Inflammatory macrophage (primary cell): ENCODE data around the gene EBPL.
"Not testable (repeated sequence)": the region's sequence is repeated elsewhere in the genome, so short reads cannot be mapped to it uniquely, and the experiment has no call there.

Experiments
- DNase-seq, 2 donors: peaks; one replicate each; pipeline ENCODE4 v3.0.0-alpha.2; 2020 to 2022

Gene EBPL

GRCh38 chr13:49635599-49636433, 55.5 kb downstream of the EBPL start:
- DNase-seq: peak; percentile 63 to 78

DNA sequence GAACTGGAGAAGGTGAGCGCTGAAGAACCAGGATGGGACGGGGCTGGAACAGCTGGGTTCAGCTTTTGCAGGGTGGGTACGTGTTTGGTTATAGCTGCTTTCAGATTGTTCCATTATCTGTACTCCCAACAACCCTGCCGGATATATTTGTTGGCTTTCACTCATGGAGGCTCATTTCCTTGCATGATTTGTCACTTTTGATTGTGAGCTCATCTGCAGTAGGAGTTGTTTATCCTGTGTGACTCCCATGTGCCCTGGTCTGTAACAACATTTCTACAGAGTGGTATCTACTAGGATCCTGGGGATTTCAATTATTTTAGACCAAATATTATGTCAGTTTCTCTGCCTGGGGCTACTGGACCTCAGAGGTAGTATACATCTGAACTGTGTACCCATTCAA, 57.6 kb downstream of the EBPL start:
- DNase-seq: peak; percentile 24 to 48

DNA sequence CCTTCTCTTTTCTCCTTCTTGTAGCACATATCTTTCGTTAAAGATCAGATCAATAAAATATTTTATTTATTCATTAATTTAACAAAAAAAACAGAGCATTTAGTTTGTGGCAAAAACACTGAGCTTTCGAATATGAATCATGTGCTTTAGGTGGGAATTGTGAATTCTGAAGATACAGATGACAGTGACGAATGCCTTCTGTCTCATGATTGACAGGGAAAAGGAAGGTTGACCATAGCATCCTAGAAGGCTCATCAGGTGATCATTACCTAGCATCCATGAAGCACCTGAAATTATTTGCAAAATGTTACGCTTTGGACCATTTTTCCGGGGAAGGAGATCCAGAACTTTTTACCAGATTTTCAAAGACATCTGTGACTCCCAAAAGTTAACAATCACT, 59.1 kb downstream of the EBPL start:
- DNase-seq: no peak

DNA sequence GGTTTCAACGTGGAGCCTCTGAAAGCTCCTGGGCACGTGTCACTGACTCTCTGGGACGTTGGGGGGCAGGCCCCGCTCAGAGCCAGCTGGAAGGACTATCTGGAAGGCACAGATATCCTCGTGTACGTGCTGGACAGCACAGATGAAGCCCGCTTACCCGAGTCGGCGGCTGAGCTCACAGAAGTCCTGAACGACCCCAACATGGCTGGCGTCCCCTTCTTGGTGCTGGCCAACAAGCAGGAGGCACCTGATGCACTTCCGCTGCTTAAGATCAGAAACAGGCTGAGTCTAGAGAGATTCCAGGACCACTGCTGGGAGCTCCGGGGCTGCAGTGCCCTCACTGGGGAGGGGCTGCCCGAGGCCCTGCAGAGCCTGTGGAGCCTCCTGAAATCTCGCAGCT, 60.7 kb downstream of the EBPL start:
- no peak for DNase-seq

DNA sequence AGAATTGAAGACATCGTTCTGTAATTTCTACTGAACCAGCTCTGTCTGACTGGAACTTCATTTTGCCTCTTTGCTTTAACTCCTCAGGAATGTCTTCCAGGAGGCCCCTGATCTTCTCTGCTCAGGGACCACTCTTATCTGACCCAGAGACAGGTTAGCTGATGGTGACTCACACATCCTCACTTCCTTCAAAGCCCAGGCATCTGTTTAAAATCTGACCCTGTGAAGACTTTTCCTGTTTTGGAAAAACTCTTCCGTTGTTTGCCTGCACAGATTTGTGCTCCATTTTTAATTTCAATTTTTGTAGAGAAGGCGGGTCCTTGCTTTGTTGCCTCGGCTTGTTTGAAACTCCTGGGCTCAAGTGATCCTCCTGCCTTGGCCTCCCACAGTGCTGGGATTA, 61.3 kb downstream of the EBPL start:
- no peak for DNase-seq

DNA sequence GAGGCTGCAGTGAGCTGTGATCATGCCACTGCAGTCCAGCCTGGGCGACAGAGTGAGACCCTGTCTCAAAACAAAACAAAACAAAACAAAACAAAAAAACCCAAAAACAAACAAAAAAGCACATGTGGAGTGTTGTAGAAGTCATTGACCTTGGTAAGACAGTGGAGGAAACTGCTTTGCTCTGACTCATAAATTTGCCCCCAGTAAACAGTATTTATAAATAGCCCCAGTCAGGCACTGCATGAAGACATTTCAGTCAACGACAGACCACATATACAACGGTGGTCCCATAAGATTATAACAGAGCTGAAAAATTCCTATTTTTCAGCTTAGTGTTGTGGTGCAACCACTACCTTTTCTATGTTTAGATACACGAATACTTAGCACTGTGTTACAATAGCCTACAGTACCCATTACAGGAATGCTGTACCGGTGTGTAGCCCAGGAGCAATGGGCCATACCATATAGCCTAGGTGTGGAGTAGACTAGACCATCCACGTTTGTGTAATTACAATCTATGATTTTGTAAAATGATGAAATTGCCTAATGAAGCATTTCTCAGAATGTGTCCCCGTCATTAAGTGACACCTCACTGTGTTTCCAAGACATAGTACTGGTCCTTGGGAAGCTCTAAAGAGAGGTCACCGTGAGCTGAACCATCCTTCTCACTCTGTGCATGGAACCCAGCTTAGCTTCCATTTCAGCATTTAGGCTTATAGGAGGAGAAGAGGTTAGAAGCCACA, 61.9 kb downstream of the EBPL start:
- peak in 1 of 2 donors; percentile 22 for DNase-seq

- peak; percentile 91 for DNase-seq
Observed at GRCh38 chr13:49627831-49628652, 63.2 kb downstream of the EBPL start, which contains the start of gene ARL11. Gene ARL11 (plus strand): TSS chr13:49628507. CDS start chr13:49630448, 1,941 bp downstream.

- DNase-seq: peak; percentile 69 to 71
Observed at GRCh38 chr13:49625392-49626079, 65.8 kb downstream of the EBPL start.

- no peak for DNase-seq
Observed at GRCh38 chr13:49624229-49624628, 67.1 kb downstream of the EBPL start.

DNA sequence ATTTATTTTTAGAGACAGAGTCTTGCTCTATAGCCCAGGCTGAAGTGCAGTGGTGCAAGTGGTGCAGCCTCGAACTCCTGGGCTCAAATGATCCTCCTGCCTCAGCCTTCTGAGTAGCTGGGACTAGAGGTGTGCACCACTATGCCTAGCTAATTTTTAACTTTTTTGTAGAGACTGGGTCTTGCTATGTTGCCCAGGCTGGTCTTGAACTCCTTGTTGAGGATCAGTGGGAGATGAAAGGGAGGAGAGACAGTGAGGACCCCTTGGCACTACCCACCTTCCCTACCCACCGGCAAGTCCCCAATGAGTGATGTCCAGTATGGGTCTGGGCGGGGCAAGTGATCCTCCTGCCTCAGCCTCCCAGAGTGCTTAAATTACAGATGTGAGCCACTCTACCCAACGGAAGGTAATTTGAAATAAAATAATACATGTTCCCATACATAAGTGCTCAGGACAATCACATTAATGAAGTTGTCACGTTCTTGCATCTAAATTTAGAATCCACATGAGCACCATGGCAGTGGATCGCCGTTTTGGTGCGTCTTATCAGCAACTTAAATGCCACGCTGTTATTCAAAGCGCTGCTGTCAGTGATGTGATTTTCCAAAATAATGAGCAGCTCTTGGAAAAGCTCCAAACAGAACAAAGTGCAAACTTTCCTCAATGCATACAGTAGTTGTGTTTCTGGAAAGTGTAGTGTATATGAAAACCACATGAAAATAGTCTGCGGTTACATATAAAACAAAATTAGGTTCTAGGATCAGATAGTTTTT, 68.9 kb downstream of the EBPL start:
- no peak for DNase-seq

DNA sequence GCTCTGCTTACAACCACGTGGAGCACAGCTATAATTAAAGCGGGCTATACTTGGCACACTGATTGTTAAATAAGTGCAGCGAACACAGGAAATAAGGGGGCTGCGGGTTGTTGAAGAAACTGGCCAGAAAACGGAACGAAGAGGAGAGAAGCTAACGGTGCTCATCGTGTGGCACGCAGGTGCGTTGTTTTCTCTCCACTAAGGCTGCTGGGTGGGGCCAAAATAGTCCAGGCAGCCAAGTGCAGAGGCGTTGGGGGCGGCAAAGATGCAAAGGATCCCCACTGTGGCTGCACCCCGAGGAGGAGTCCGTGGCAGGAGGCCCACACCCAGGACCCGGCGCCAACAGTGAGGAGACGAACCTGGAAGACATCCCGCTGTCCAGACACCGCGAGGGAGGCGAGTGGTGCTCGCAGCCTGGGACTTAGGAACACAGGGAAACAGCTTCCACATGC, 71.1 kb downstream of the EBPL start:
- no peak for DNase-seq

- no peak for DNase-seq
Observed at GRCh38 chr13:49616676-49617065, 74.6 kb downstream of the EBPL start.

DNA sequence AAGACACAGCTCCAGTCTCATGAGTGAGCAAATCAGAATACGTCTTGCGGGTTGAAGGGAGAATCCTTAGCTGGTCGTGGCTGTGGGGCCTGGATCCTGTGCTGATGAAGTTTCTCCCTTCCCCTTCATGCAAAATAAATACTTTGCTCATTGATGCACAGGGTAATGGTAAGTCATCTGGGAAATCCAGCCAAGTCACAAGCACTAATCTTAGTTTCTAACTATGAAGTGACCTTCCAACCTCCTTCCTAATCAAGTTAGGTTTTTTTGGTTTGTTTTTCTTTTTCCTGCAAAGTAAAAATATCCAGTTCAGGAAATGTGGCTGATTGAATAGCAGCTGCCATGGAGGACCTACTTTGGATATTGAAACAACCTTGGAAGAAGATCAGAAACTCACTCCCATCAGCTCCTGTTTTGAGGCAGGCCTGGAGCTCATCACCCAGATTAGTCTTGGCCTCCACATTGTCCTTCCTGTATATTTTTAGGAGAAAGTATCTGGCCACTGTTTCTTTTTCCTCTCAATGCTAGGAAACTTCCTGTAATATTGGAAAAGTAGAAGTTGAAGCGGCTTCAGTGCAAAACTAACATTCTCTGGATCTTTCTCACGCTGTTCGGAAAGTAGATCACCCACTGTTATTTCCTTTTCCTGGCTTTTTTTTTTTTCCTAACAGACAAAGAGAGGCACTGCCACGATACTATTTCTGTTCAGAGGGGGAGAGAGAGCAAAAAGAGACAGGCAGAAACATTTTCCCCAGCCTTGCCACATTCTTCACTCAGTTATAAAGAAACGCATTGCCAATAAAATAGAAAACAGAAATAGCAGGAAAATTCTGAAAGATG, 75.2 kb downstream of the EBPL start:
- no peak for DNase-seq

- DNase-seq: not testable (repeated sequence)
Observed at GRCh38 chr13:49612042-49612441, 79.2 kb downstream of the EBPL start.
